GM12891 (cell line): Measurements from ENCODE around the gene VIPR1.

Experiments
- PAX5 ChIP-seq: IDR thresholded peaks from 2 replicates; pipeline ENCODE4 v1.6.1; 2011; ENCODE audit warnings: low read length, moderate library complexity, mild to moderate bottlenecking; ENCODE audit not compliant: insufficient read depth, severe bottlenecking
- POLR2A ChIP-seq: IDR thresholded peaks from 2 replicates; pipeline ENCODE4 v1.6.1; 2011; ENCODE audit warnings: low read depth, low read length, control low read depth
- POLR2AphosphoS5 ChIP-seq: IDR thresholded peaks from 2 replicates; pipeline ENCODE4 v1.6.1; 2011; ENCODE audit warnings: low read depth, low read length, control low read depth
- POU2F2 ChIP-seq: IDR thresholded peaks from 2 replicates; pipeline ENCODE4 v1.6.1; 2011; ENCODE audit warnings: low read depth, mild to moderate bottlenecking, control low read depth, low read length, moderate library complexity
- SPI1 ChIP-seq: IDR thresholded peaks from 2 replicates; pipeline ENCODE4 v1.6.1; 2011; ENCODE audit warnings: low read depth, low read length, control low read depth
- TAF1 ChIP-seq: IDR thresholded peaks from 2 replicates; pipeline ENCODE4 v1.6.1; 2011; ENCODE audit warnings: low read depth, low read length, control low read depth

GRCh38 chr3:42531470-42531869 lies 29.0 kb downstream of the VIPR1 start:
- TF ChIP-seq POLR2A (no peak), POLR2AphosphoS5 (no peak), TAF1 (no peak), POU2F2 (no peak), SPI1 (no peak), PAX5 (no peak)
